ENCODE data around the gene RHOB.
A peak's percentile ranks its signal among the peaks of the same experiment; 100 is the strongest.

RHOB gene

DNA sequence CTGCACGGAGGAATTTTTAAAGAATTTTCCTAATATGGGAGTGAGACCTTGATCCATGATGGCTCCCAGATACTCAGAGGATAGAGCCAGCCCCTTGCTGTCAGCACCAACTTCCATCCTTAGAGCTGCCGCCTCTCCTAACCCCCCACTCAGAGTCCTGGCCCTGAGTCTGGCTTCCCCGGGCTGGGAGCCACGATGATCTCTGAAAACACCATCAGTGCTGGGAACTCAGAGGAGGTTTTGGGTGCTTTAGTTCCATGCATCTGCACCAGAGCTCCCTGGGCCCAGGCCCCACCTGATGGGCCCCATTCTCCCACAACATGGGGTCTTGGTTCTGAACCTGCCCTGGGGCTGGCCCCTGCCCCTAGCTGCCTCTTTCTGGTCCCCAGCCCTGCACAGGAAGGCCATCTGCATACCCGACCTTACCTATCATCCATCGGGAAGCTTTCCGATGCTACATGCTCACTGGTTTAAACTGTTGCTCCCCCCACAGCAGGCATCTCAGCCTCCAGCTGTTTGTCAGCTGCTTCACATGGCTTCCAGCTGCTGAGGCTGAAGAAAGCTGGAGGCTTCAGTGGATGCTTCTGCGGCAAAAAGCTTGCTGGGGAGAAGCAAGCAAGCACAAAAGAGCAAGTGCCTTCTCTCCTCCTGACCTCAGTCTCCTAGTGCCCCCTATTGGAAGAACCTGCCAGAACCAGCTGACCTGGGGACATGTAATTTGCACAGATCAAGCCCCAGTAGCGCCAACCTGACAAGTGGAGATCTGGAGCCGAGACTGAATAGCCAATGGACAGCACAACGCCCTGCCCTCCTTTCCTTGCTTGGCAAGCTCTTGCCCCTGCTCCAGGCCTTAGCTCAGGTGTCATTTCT lies 24.2 kb upstream of the RHOB start:
- Histone ChIP-seq H3K27ac (peak overlapping the region; percentile 67 to 94), H3K4me3 (peak overlapping the region; percentile 45)
- TF ChIP-seq, protein P1, sequence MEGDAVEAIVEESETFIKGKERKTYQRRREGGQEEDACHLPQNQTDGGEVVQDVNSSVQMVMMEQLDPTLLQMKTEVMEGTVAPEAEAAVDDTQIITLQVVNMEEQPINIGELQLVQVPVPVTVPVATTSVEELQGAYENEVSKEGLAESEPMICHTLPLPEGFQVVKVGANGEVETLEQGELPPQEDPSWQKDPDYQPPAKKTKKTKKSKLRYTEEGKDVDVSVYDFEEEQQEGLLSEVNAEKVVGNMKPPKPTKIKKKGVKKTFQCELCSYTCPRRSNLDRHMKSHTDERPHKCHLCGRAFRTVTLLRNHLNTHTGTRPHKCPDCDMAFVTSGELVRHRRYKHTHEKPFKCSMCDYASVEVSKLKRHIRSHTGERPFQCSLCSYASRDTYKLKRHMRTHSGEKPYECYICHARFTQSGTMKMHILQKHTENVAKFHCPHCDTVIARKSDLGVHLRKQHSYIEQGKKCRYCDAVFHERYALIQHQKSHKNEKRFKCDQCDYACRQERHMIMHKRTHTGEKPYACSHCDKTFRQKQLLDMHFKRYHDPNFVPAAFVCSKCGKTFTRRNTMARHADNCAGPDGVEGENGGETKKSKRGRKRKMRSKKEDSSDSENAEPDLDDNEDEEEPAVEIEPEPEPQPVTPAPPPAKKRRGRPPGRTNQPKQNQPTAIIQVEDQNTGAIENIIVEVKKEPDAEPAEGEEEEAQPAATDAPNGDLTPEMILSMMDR (IDR thresholded peaks at IDR 0.05) = no peak
- peak; percentile 73 for DNase-seq (ENCODE audit: low spot score)

DNA sequence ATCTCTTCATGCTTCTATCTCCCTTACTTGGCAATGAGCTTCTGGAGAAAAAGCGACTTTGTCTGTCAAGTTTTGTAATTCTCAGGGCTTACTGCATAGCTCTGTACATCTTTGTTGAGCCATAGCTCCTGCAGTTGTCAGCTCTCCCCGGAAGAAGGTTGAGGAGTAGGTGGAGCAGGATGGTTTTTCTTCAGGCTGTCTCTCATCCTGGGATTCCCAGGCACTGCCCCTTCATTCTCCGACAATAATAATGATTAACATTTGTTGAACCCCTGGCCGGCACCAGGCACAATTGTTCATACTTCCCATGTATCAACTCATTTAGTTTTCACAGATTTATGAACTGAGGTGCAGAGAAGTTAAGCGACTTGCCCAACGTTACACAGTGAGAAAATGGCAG lies 23.5 kb upstream of the RHOB start:
- H3K27ac ChIP-seq = peak overlapping the region; percentile 46 to 94

DNA sequence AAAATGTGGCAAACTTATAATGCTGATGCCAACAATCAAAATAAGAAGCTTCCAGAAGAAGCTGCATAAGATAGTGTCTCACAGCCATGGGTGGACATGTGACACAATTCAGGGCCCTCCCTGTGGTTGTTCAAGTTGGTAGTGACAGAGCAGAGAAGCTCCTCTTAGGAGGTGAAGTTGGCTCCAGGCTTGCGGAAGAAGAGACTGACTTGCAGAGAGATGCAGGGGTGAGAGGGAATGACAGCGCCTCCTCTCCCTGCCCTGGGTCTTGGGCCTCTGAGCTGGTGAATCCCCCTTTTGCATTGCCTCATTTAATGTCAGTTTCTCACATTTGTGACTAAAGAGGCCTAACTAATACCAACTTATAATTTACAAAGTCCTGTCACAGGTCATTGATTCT lies 23.0 kb upstream of the RHOB start:
- TF ChIP-seq, protein P1 (IDR thresholded peaks at IDR 0.05) = no peak
- peak overlapping the region; percentile 46 to 94 for H3K27ac ChIP-seq
- no peak overlapping the region for H3K4me3 ChIP-seq
- DNase-seq (ENCODE audit: low spot score) = peak; percentile 56

More for the DNA sequence above, 23.5 kb upstream of the RHOB start:
- TF ChIP-seq, protein P1 (IDR thresholded peaks at IDR 0.05) = no peak
- H3K4me3 ChIP-seq = no peak overlapping the region
- DNase-seq (ENCODE audit: low spot score) = no peak

DNA sequence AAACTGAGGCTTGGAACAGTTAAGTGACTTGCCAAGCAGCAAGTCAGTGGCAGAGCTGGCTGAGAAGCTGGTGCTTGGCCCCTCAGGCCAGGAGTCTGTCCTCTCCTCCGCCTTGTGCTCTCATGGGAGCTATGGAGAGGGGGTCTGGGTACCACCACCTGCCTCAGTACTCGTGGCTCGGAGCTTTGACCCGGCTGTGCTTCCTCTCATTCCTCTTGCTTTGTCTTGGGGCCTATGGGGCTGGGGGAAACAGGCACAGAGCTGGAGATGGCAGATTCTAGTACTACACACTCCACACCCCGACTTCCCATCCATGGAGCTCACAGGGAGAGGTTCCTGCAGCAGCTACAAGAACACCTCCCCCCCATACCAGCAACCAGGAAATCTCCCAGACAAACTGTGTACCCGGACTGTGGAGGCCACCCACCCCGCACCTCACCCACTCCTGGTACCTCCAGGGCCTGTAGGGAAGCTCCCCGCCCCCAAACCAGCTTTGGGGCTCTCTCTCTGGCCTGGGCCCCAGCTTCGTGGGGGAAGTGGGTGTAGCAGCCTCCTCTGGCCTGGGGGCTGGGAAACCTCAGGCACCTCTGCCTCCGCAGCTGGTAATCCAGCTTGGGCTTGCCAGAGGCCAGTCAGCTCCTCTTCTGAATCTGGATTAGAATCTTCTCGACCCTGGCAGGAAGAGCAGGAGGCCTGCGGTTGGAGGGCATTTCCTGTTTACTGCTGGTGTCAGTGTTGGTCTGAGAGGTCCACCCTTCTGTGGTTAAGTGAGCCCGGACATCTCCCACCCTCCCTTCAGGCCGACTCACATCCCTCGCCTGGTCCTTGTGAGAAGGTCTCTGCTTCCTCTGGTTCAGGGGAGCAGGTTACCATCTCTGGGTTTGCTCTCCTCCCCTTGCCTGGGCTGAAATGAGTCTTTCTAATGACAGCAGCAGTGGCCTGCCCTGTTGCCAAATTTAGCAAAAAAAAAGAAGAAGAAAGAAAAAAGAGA lies 22.3 kb upstream of the RHOB start:
- TF ChIP-seq, protein P1 (IDR thresholded peaks at IDR 0.05) = no peak
- peak overlapping the region; percentile 46 to 94 for H3K27ac ChIP-seq
- H3K4me3 ChIP-seq = no peak overlapping the region
- peak; percentile 76 for DNase-seq (ENCODE audit: low spot score)

DNA sequence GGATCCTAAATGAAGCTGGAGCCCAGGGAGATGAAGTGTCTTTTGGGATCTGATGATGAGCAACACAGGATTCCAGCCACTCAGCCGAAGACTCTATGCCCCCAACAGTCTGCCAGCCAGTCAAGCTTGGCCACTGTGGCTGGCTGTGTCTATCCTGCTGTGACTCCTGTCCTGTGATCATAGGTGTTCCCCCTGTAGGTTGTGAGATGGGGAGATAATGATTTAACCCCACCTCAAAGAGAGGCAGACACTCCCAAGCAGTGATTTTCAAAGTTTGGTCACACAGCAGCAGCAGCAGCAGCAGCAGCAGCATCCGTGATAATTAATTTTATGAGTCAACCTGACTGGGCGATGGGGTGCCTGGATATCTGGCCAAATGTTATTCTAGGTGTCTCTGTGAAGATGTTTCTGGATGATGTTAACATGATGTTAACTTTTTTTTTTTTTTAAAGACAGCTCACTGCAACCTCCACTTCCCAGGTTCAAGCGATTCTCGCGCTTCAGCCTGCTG lies 21.4 kb upstream of the RHOB start:
- TF ChIP-seq, protein P1 (IDR thresholded peaks at IDR 0.05) = no peak
- DNase-seq (ENCODE audit: low spot score) = no peak
- peak overlapping the region; percentile 33 to 46 for H3K27ac ChIP-seq
- no peak overlapping the region for H3K4me3 ChIP-seq

DNA sequence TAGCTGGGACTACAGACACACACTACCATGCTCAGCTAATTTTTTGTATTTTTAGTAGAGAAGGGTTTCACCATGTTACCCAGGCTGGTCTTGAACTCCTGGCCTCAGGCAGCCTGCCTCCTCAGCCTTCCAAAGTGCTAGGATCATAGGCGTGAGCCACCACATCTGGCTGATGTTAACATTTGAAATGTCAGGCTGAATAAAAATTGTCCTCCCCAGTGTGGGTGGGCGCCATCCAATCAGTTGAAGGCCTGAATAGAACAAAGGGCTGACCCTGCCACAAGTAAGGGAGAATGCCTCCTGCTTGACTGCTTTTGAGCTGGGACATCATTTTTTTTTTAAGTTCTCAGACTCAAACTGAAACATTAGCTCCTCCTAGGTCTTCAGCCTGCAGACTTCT lies 21.0 kb upstream of the RHOB start:
- Histone ChIP-seq H3K4me3 (no peak overlapping the region), H3K27ac (no peak overlapping the region)
- TF ChIP-seq, protein P1 (IDR thresholded peaks at IDR 0.05) = no peak
- DNase-seq (ENCODE audit: low spot score) = peak; percentile 50

All from coronary artery (tissue), 2 donors.